HG02798 (cell line): Measurements from ENCODE around the gene AP1M2.

Experiments used
- ATAC-seq: cut with Tn5 transposase; IDR thresholded peaks from one replicate; pipeline ENCODE4 v1.9.1; 2021; ENCODE audit warnings: mild to moderate bottlenecking; ENCODE audit not compliant: unreplicated experiment, poor library complexity

AP1M2 gene

GRCh38 chr19:10587022-10587838 is at the start of gene AP1M2:
Gene AP1M2, minus strand, starts transcription at chr19:10587312. Its CDS starts 81 bp downstream, at chr19:10587231.
- no peak for ATAC-seq

- ATAC-seq = no peak
Measured at GRCh38 chr19:10636304-10636972, 49.3 kb upstream of the AP1M2 start.

GRCh38 chr19:10634963-10635362 is 47.9 kb upstream of the AP1M2 start:
- ATAC-seq = no peak

GRCh38 chr19:10634430-10634829 is 47.3 kb upstream of the AP1M2 start:
- ATAC-seq = no peak

- ATAC-seq = no peak
Measured at GRCh38 chr19:10631874-10632273, 44.8 kb upstream of the AP1M2 start.

- no peak for ATAC-seq
Measured at GRCh38 chr19:10625762-10626138, 38.6 kb upstream of the AP1M2 start.

- no peak for ATAC-seq
Measured at GRCh38 chr19:10625003-10625761, 38.1 kb upstream of the AP1M2 start, which contains the start of gene SLC44A2. Gene SLC44A2, plus strand, starts transcription at chr19:10625553. Its CDS starts 81 bp downstream, at chr19:10625634.

- ATAC-seq = no peak
Measured at GRCh38 chr19:10624585-10624984, 37.5 kb upstream of the AP1M2 start.

- ATAC-seq = no peak
Measured at GRCh38 chr19:10621966-10622365, 34.9 kb upstream of the AP1M2 start.

- ATAC-seq = no peak
Measured at GRCh38 chr19:10620786-10621185, 33.7 kb upstream of the AP1M2 start.

GRCh38 chr19:10618846-10619245 is 31.7 kb upstream of the AP1M2 start:
- ATAC-seq = no peak

GRCh38 chr19:10617409-10618121 is 30.5 kb upstream of the AP1M2 start:
- no peak for ATAC-seq

GRCh38 chr19:10615429-10616023 is 28.4 kb upstream of the AP1M2 start:
- no peak for ATAC-seq

GRCh38 chr19:10612499-10613119 is 25.5 kb upstream of the AP1M2 start:
- ATAC-seq = no peak

GRCh38 chr19:10611907-10612306 is 24.8 kb upstream of the AP1M2 start:
- no peak for ATAC-seq

- peak; percentile 30 for ATAC-seq
Measured at GRCh38 chr19:10604460-10604980, 17.4 kb upstream of the AP1M2 start.

- no peak for ATAC-seq
Measured at GRCh38 chr19:10603873-10604459, 16.9 kb upstream of the AP1M2 start.

- peak; percentile 27 for ATAC-seq
Measured at GRCh38 chr19:10603084-10603872, 16.2 kb upstream of the AP1M2 start.
